HK-2 (cell line): ENCODE results near the gene CD180.

ENCODE experiments used
- DNase-seq: peaks from one replicate; pipeline ENCODE4 v3.0.0-alpha.2; 2018; ENCODE audit not compliant: unreplicated experiment

The CD180 gene

DNA sequence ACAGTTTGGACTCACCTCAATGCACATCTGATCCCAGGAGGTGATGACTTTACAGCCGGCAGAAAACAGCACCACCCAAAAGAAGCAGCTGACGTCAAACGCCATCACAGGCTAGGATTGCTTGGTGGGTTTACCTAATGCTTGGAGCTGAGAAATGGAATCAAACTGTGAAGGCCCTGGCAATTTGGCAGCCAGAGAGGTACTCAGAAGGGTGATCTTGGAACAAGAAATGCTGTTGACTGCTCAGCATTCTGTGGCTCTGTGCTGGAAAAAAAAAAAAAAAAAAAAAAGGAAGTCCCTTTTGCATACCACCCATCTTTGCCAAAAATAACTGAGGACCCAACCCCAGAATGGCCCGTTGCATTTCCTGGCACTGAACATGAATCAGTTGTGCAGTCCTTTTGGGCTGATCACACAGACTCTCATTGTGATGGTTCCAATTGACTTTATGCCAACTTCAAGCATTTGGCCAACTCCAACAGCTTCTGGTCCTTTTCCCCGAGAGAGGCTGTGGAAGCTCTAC lies at the start of gene CD180:
Gene CD180 (minus strand): TSS at position 263 of the 523 bp plus-strand sequence. CDS start 158 bp downstream, at position 105.
- no peak for DNase-seq

- no peak for DNase-seq
These were observed 49.5 kb upstream of the CD180 start for GRCh38 chr5:67246108-67246507.

- DNase-seq: no peak
These were observed 48.8 kb upstream of the CD180 start for GRCh38 chr5:67245259-67245846.

- no peak for DNase-seq
These were observed 47.8 kb upstream of the CD180 start for GRCh38 chr5:67244345-67244793.

GRCh38 chr5:67243944-67244343 lies 47.3 kb upstream of the CD180 start:
- no peak for DNase-seq

- DNase-seq: no peak
These were observed 46.8 kb upstream of the CD180 start for GRCh38 chr5:67243349-67243748.

- no peak for DNase-seq
These were observed 44.7 kb upstream of the CD180 start for GRCh38 chr5:67241326-67241725.

GRCh38 chr5:67240846-67241245 lies 44.2 kb upstream of the CD180 start:
- no peak for DNase-seq

GRCh38 chr5:67240065-67240464 lies 43.5 kb upstream of the CD180 start:
- no peak for DNase-seq

DNA sequence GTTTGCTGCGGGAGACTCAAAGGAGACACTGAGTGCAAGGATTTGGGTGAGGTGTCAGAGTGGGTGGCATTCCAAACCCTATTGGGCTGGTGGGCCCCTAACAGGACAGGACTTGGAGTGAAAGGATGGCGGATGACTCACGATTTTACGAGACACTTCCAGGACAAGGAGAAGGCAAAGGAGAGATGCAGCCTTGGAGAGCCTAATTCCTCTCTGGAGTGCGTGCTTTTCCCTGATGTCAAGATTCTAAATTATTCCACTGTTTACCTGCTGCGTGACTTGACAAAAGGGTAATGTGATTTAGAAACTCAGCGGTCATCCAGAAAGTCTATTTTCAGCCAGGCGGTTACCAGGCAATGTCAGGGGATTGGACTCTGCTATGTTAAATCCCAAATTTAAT lies 41.6 kb upstream of the CD180 start:
- no peak for DNase-seq

GRCh38 chr5:67235399-67236110 lies 39.0 kb upstream of the CD180 start:
- DNase-seq: no peak

DNA sequence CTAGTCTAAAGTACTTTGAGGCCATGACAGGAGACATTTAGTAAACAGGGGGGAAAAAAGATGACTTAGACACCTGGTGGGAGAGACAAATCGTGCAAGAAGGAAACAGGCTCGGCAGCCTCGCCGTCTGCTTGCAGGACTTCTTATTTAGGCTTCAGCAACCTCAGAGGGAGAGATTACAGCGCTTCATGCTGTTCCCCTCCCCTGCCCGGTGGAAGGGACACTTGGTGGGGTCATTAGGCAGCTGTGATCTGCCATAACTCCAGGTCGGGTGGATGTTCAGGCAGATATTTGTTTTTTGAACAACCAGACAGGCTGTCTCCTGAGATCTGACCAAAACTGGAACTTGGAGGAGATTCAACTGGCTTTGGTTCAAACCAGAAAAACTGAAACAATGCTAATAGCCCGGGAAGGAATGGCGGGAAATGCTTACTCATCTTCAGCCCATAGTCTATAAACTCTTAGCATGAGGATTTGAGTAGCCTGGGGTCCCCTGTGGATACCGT lies 38.1 kb upstream of the CD180 start:
- DNase-seq: no peak

- no peak for DNase-seq
These were observed 36.5 kb upstream of the CD180 start for GRCh38 chr5:67233075-67233474.

- DNase-seq: no peak
These were observed 26.6 kb upstream of the CD180 start for GRCh38 chr5:67223211-67223610.

DNA sequence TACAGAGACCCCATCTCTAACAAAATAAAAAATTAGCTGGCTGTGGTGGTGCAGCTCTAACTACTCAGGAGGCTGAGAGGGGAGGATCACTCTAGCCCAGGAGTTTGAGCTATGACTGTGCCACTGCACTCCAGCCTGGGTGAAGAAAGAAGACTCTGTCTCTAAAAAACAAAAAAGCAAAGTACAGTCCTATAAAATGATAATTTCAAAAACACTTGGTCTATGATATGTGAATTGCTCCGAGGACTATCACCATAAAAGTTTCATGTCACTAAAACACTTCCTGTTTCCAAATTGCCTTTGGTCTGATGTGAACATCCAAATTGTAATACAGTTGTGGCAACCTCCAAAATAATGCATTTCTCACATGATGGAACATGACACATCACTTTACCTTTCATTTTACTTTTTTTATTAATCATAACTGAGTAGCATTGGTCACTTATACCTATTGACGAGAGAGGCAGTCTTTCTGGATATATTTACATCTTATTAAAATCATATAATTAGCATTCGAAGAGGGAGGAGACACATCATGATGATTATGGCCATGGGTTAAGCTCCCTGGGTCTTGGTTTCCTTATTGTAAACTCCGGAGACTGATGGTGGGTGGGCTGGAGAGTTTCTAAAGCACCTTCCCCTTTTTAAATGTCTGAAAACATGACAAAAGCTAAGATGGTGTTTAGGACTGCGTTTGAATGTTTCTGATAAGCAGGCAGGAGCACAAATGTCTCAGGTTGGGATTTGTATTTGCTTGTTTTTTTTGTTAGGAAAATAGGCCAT lies 25.8 kb upstream of the CD180 start:
- DNase-seq: no peak

DNA sequence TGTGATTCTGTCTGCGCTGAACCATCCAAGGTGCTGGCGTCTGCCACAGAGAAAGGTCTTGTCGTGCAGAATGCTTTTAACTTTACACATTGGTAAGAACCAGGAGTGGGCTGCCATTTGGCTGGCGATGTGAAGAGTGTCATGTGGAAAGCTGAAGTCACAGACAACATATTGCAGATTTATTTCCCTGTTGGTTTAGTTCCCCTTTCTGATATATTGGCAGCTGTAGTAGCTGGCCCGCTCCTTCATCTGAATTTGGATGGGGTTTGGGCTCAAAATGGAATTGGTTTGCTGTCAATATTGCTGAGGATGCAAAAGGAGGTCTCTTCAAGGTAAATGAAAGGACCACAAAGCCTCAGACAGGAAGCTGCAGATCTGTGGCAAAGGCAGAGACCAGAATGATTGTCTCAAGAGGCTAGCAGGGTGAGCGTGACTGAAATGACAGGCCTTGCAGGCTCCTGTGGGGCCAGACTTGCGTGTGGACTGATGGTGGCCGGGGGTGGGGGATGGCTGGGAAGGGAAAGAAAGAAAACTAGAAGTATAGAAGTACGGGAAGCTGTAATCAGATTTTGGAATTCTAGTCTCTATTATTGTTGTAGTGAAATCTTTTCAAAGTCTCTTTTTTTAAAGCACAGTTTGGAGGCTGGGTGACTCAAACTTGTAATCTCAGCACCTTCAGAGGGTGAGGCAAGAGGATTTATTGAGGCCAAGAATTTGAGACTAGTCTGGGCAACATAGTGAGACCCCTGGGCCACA lies 25.1 kb upstream of the CD180 start:
- DNase-seq: no peak

DNA sequence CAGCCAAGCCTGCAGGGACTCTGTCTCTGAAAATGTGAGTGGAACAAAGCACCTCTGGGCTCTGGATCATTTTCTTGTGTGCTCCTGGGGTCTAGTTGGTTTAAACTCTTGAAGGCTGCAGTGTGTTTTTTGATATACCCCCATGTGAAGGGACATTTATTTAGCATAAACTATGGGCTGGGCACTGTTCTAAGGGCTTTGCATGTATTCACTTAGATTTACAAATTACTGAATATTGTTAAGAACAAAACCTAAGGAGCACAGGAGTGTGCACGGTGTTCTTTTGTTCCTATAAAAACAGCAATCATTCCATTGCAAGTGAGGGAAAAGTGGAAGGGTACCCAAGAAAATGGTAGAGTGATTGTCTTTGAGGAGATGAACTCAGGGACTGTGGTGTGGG lies 20.0 kb upstream of the CD180 start:
- DNase-seq: no peak

GRCh38 chr5:67215519-67216471 lies 19.2 kb upstream of the CD180 start:
- no peak for DNase-seq

- DNase-seq: no peak
These were observed 18.3 kb upstream of the CD180 start for GRCh38 chr5:67214707-67215447.

- no peak for DNase-seq
These were observed 17.4 kb upstream of the CD180 start for GRCh38 chr5:67214036-67214435.
